Endothelial cell (in vitro differentiated cells): ENCODE results near the gene RRP1. TPM values are rescaled to one million over a fixed set of nuclear protein-coding genes. Genes with fewer than 3 reads are reported as not detected.
"Not testable (repeated sequence)": the region's sequence is repeated elsewhere in the genome, so short reads cannot be mapped to it uniquely, and the experiment has no call there.

ENCODE experiments used
- DNase-seq: peaks from one replicate; pipeline ENCODE4 v3.0.0; 2021; ENCODE audit warnings: low spot score
- H3K27ac Mint-ChIP-seq: one replicate; pipeline ENCODE4 v1.8.0; 2021; ENCODE audit warnings: mixed read lengths, inconsistent platforms; ENCODE audit not compliant: unreplicated experiment
- H3K27me3 Mint-ChIP-seq: one replicate; pipeline ENCODE4 v1.8.0; 2021; ENCODE audit warnings: mild to moderate bottlenecking, moderate library complexity, mixed read lengths, inconsistent platforms; ENCODE audit not compliant: unreplicated experiment
- H3K36me3 Mint-ChIP-seq: one replicate; pipeline ENCODE4 v1.8.0; 2021; ENCODE audit warnings: mild to moderate bottlenecking, low read depth, mixed read lengths, inconsistent platforms; ENCODE audit not compliant: unreplicated experiment
- H3K4me1 Mint-ChIP-seq: one replicate; pipeline ENCODE4 v1.8.0; 2021; ENCODE audit warnings: mild to moderate bottlenecking, mixed read lengths, inconsistent platforms; ENCODE audit not compliant: unreplicated experiment
- H3K4me3 Mint-ChIP-seq: one replicate; pipeline ENCODE4 v1.8.0; 2021; ENCODE audit warnings: mild to moderate bottlenecking, mixed read lengths, inconsistent platforms; ENCODE audit not compliant: unreplicated experiment
- H3K9me3 Mint-ChIP-seq: one replicate; pipeline ENCODE4 v1.8.0; 2021; ENCODE audit warnings: mixed read lengths, inconsistent platforms; ENCODE audit not compliant: unreplicated experiment
- total RNA-seq: library from RNA; stranded (reverse); fragmentation: NEBNext Ultra II Directional; extraction: Animal tissue kit (Norgen Biotek cat#: 25700); gene quantifications from one replicate; pipeline ENCODE4 v1.2.1, GENCODE V29; 2021; ENCODE audit not compliant: unreplicated experiment
- TF ChIP-seq, protein P1 (sequence below): fragments of 200-600 bp; sonication (generic); IDR thresholded peaks from one replicate; pipeline ENCODE4 v1.5.0; 2021; ENCODE audit warnings: antibody characterized with exemption; ENCODE audit not compliant: unreplicated experiment

Gene RRP1
- total RNA-seq, 1 donor from 2014 or later = 21.0 TPM

DNA sequence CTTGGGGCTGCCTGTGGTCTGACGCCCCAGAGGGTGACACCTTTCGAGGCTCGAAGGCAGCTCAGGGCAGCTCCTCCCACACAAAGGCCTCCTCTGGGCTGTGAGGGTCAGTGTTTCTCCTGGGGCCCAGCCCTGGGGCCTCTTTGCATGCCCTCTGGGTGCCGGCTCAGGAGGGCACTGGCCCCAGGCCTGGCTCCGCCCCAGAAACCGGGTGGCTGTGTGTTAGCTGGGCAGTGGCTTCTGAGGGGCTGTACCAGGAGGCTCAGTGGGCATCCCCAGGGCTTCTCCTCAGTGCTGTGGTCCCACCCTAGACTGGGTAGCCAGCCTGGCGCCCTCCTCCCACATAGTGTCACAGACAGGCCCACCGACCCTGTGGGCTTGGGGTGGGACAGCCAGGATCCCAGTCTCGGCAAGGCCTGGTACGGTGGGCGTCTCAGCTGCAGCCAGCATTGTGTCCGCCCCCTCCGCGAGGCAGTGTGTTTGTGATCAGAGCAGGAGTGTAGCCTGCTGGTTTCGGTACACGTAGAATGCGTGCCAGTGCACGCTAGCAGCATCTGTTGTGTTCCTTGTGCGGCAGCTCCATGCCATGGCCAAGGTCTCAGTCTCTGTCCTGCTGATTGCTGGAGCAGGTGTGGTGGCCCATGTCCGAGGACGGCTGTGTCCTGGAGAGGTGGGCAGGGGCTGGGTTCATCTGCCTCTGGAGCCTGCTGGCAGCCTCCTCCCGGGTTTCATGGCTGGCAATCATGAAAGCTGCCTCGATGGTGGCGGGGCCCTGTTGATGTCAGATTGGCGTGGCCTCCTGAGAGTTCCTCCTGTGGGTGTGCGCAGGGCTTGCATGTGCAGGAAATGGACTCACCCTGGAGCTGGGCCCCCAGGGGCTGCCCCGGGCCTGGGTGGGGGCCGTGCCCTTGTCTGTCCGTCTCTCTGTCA, 28.0 kb downstream of the RRP1 start:
- Mint-ChIP-seq H3K27me3 (peaks cover 12% of the 10 kb centered on the region), H3K27ac (no peak overlapping the region), H3K36me3 (peaks cover 6% of the 10 kb centered on the region), H3K4me1 (peaks cover 11% of the 10 kb centered on the region), H3K9me3 (no peaks in the 10 kb centered on the region), H3K4me3 (no peak overlapping the region)
- DNase-seq = no peak
- TF ChIP-seq, protein P1, sequence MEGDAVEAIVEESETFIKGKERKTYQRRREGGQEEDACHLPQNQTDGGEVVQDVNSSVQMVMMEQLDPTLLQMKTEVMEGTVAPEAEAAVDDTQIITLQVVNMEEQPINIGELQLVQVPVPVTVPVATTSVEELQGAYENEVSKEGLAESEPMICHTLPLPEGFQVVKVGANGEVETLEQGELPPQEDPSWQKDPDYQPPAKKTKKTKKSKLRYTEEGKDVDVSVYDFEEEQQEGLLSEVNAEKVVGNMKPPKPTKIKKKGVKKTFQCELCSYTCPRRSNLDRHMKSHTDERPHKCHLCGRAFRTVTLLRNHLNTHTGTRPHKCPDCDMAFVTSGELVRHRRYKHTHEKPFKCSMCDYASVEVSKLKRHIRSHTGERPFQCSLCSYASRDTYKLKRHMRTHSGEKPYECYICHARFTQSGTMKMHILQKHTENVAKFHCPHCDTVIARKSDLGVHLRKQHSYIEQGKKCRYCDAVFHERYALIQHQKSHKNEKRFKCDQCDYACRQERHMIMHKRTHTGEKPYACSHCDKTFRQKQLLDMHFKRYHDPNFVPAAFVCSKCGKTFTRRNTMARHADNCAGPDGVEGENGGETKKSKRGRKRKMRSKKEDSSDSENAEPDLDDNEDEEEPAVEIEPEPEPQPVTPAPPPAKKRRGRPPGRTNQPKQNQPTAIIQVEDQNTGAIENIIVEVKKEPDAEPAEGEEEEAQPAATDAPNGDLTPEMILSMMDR = no peak

DNA sequence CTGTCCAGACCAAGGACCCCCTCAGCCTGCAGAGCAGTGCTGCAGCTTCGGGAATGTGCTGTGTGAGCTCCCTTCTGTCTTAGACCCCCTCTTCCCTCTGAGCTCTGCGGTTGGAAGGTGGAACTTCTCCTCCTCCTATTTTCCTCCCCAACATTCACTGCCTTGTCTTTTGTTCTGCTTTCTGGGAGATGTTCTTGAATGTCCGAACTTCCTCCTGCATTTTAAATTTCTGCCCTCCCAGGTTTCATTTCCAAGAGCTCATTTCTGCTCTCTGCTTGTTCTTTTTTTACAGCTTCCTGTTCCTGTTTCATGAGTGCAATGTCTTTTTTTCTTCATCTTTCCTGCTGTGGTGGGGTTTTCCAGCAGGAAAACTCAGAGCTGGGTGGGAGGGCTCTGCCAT, 29.3 kb downstream of the RRP1 start:
- H3K9me3 Mint-ChIP-seq = no peaks in the 10 kb centered on the region
- H3K4me1 Mint-ChIP-seq = peaks cover 9% of the 10 kb centered on the region
- H3K4me3 Mint-ChIP-seq = peak overlapping the region; percentile 38
- H3K27me3 Mint-ChIP-seq = peaks cover 12% of the 10 kb centered on the region
- DNase-seq = no peak
- H3K36me3 Mint-ChIP-seq = peaks cover 6% of the 10 kb centered on the region
- H3K27ac Mint-ChIP-seq = peak overlapping the region; percentile 80
- TF ChIP-seq, protein P1 = no peak

DNA sequence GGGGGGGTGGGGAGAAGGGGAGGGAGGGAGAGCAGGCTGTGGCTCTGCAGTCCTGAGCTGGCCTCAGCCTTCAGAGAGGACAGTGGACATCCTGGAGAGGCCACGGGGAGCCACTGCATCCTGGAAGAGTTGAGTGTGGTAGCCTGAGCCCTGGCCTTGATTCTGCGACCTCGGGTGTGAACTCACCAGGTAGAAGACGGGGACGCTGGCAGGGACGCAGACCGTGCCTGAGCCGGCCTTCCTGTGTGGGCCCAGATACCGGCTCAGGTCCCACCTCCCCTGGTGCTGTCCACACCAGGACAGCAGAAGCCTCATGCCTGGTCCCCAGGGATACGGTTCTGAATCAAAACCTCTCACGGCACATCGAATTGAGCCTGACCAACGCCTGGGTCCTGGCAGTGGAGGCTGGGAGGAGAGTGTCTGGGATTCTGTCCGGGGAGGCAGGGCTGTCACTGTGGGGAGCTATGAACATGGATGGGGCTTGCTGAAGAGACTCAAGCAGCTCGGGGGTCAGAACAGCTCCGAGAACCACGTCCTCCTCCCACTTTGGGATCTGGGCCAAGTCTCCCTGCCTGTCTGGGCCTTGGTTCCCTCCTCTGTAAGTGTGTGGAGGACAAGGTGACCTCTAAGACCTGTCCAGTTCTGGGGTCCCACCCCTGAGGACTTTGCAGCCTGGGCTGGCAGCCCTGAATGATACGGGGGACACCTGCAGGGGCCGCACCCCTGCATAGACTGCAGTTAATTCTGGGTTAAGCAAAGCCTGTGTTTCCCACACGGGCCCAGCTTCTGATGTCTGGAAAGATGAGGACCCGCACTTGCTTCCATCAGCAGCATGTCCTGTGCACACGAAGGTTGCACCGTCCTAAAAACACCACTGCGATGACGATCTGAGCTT, 30.4 kb downstream of the RRP1 start:
- Mint-ChIP-seq H3K27me3 (peaks cover 11% of the 10 kb centered on the region), H3K27ac (no peak overlapping the region), H3K4me3 (no peak overlapping the region), H3K4me1 (peaks cover 8% of the 10 kb centered on the region), H3K36me3 (peaks cover 6% of the 10 kb centered on the region), H3K9me3 (no peaks in the 10 kb centered on the region)
- DNase-seq = no peak
- TF ChIP-seq, protein P1 = no peak

DNA sequence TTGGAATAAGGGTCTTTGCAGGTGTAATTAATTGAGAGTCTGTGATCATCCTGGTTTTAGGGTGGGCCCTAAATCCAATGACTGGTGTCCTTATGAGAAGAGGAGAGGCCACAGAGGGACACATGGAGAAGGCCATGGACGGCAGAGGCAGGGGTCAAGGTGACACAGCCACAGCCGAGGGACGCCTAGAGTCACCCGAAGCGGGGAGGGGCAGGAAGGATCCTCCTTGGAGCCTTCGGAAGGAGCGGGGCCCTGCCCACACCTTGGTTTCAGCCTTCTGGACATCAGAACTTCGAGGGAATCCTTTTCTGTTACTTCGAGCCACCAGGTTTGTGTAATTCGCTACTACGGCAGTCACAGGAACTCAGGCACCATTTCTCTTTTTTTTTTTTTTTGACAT, 31.1 kb downstream of the RRP1 start:
- DNase-seq = no peak
- TF ChIP-seq, protein P1 = no peak
- Mint-ChIP-seq H3K4me3 (no peak overlapping the region), H3K36me3 (peaks cover 6% of the 10 kb centered on the region), H3K27me3 (peaks cover 11% of the 10 kb centered on the region), H3K27ac (no peak overlapping the region), H3K4me1 (peaks cover 5% of the 10 kb centered on the region), H3K9me3 (no peaks in the 10 kb centered on the region)

DNA sequence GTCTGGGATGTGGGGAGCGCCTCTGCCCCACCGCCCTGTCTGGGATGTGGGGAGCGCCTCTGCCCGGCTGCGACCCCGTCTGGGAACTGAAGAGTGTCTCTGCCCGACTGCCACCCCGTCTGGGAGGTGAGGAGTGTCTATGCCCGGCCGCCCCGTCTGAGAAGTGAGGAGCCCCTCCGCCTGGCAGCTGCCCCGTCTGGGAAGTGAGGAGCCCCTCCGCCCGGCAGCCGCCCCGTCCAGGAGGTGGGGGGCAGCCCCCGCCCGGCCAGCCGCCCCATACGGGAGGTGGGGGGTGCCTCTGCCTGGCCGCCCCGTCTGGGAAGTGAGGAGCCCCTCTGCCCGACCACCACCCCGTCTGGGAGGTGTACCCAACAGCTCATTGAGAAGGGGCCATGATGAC, 32.8 kb downstream of the RRP1 start:
- not testable (repeated sequence) for H3K9me3 Mint-ChIP-seq

DNA sequence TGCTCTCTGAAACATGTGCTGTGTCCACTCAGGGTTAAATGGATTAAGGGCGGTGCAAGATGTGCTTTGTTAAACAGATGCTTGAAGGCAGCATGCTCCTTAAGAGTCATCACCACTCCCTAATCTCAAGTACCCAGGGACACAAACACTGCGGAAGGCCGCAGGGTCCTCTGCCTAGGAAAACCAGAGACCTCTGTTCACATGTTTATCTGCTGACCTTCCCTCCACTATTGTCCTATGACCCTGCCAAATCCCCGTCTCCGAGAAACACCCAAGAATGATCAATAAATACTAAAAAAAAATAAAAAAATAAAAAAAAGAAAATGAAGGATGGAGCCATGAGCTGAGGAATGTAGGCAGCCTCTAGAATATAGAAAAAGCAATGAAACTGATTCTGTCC, 33.4 kb downstream of the RRP1 start:
- H3K27ac Mint-ChIP-seq, H3K4me3 Mint-ChIP-seq, H3K27me3 Mint-ChIP-seq, H3K9me3 Mint-ChIP-seq, DNase-seq, H3K36me3 Mint-ChIP-seq, H3K4me1 Mint-ChIP-seq: not testable (repeated sequence)

More for the DNA sequence above, 32.8 kb downstream of the RRP1 start:
- H3K27me3 Mint-ChIP-seq, H3K36me3 Mint-ChIP-seq, H3K4me3 Mint-ChIP-seq, H3K4me1 Mint-ChIP-seq, H3K27ac Mint-ChIP-seq, DNase-seq: not testable (repeated sequence)
